Neural cell (in vitro differentiated cells): Measurements from ENCODE around the gene IP6K3. TPM values are rescaled to one million over a fixed set of nuclear protein-coding genes. Genes with fewer than 3 reads are reported as not detected.

Source experiments
- H2AFZ ChIP-seq: fragments of 200-600, 300-800 bp; sonication (generic), shearing (Covaris generic); 2 replicates; pipeline ENCODE4 v1.6.0; 2014; ENCODE audit warnings: low read depth, mild to moderate bottlenecking, antibody characterized with exemption, low read length, moderate library complexity
- H3F3A ChIP-seq: fragments of 200-600 bp; shearing (Covaris generic); 2 replicates; pipeline ENCODE4 v1.6.1; 2016; ENCODE audit warnings: mild to moderate bottlenecking, moderate library complexity, mixed read lengths, antibody characterized with exemption, low read length; ENCODE audit not compliant: insufficient read depth, poor library complexity, severe bottlenecking
- H3K27ac ChIP-seq: fragments of 200-600, 300-800 bp; sonication (generic), shearing (Covaris generic); 2 replicates; pipeline ENCODE4 v1.5.1; 2014; ENCODE audit warnings: mild to moderate bottlenecking, low read length, moderate library complexity
- H3K27me3 ChIP-seq: fragments of 300-800, 200-600 bp; sonication (generic), shearing (Covaris generic); 2 replicates; pipeline ENCODE4 v1.6.0; 2014; ENCODE audit warnings: mild to moderate bottlenecking, low read depth, low read length, moderate library complexity; ENCODE audit not compliant: insufficient read depth
- H3K36me3 ChIP-seq: fragments of 300-800, 200-600 bp; sonication (generic), shearing (Covaris generic); 2 replicates; pipeline ENCODE4 v1.5.1; 2014; ENCODE audit warnings: mild to moderate bottlenecking, antibody characterized with exemption, low read length, moderate library complexity; ENCODE audit not compliant: insufficient read depth
- H3K4me2 ChIP-seq: fragments of 300-800, 200-600 bp; sonication (generic), shearing (Covaris generic); 2 replicates; pipeline ENCODE4 v1.6.0; 2014; ENCODE audit warnings: mild to moderate bottlenecking, low read length
- H3K4me3 ChIP-seq: fragments of 300-800, 200-600 bp; sonication (generic), shearing (Covaris generic); 2 replicates; pipeline ENCODE4 v1.5.1; 2014; ENCODE audit warnings: mild to moderate bottlenecking, low read length, moderate library complexity
- H3K79me2 ChIP-seq: fragments of 200-600 bp; shearing (Covaris generic); replicated peaks from 2 replicates; pipeline ENCODE4 v1.6.0; 2014; ENCODE audit warnings: mild to moderate bottlenecking, low read length, moderate library complexity; ENCODE audit not compliant: insufficient read depth
- H3K9ac ChIP-seq: fragments of 300-800, 200-600 bp; sonication (generic), shearing (Covaris generic); 2 replicates; pipeline ENCODE4 v1.6.1; 2016; ENCODE audit warnings: mild to moderate bottlenecking, low read length, mixed read lengths
- H3K9me2 ChIP-seq: fragments of 200-600 bp; shearing (Covaris generic); 2 replicates; pipeline ENCODE4 v1.6.1; 2016; ENCODE audit warnings: mild to moderate bottlenecking, low read length, mixed read lengths; ENCODE audit not compliant: insufficient read depth
- H3K9me3 ChIP-seq: fragments of 200-600, 300-800 bp; sonication (generic), shearing (Covaris generic); 2 replicates; pipeline ENCODE4 v1.6.1; 2016; ENCODE audit warnings: mild to moderate bottlenecking, mixed run types, low read length, moderate library complexity, mixed read lengths
- H4K20me1 ChIP-seq: fragments of 200-600 bp; shearing (Covaris generic); 2 replicates; pipeline ENCODE4 v1.6.1; 2016; ENCODE audit warnings: mild to moderate bottlenecking, mixed run types; ENCODE audit not compliant: insufficient read depth
- CTCF ChIP-seq: fragments of 450-650 bp; IDR thresholded peaks from 2 replicates; pipeline ENCODE4 v1.5.1; 2014; ENCODE audit warnings: antibody characterized with exemption, mild to moderate bottlenecking, moderate library complexity; ENCODE audit not compliant: poor library complexity, severe bottlenecking
- EP300 ChIP-seq: fragments of 450-650 bp; conservative IDR thresholded peaks from 2 replicates; pipeline ENCODE4 v1.6.1; 2014; ENCODE audit warnings: antibody characterized with exemption, mild to moderate bottlenecking, moderate library complexity; ENCODE audit not compliant: poor library complexity, severe bottlenecking
- EZH2 ChIP-seq: fragments of 200-600, 300-800 bp; shearing (Covaris generic), sonication (generic); IDR thresholded peaks from 2 replicates; pipeline ENCODE4 v1.6.1; 2014; ENCODE audit warnings: antibody characterized with exemption, low read length, borderline replicate concordance, mild to moderate bottlenecking; ENCODE audit not compliant: insufficient read depth, poor library complexity, severe bottlenecking
- MXI1 ChIP-seq: fragments of 450-650 bp; conservative IDR thresholded peaks from 2 replicates; pipeline ENCODE4 v1.6.1; 2014; ENCODE audit warnings: antibody characterized with exemption, mild to moderate bottlenecking; ENCODE audit not compliant: poor library complexity, severe bottlenecking
- POLR2AphosphoS5 ChIP-seq: IDR thresholded peaks from 2 replicates; pipeline ENCODE4 v1.6.1; 2012
- RAD21 ChIP-seq: fragments of 450-650 bp; conservative IDR thresholded peaks from 2 replicates; pipeline ENCODE4 v1.6.1; 2014; ENCODE audit warnings: antibody characterized with exemption, mild to moderate bottlenecking, moderate library complexity
- REST ChIP-seq: IDR thresholded peaks from 2 replicates; pipeline ENCODE4 v1.6.1; 2012; ENCODE audit warnings: borderline replicate concordance
- SMC3 ChIP-seq: fragments of 450-650 bp; conservative IDR thresholded peaks from 2 replicates; pipeline ENCODE4 v1.6.1; 2014; ENCODE audit warnings: antibody characterized with exemption, mild to moderate bottlenecking, moderate library complexity; ENCODE audit not compliant: poor library complexity
- TAF1 ChIP-seq: IDR thresholded peaks from 2 replicates; pipeline ENCODE4 v1.6.1; 2012; ENCODE audit warnings: low read depth
- polyA plus RNA-seq: library from polyadenylated mRNA; depleted of rRNA; stranded (reverse); fragments of >200 nt; gene quantifications from 2 replicates; pipeline ENCODE4 v1.2.3, GENCODE V29; 2014

Gene IP6K3
- polyA plus RNA-seq, 1 donor from 2014 or later = not detected

GRCh38 chr6:33705268-33705885 lies 41.3 kb downstream of the IP6K3 start:
- H3F3A ChIP-seq = no peaks in the 10 kb centered on the region
- H3K27me3 ChIP-seq = no peaks in the 10 kb centered on the region
- peaks cover 6% of the 10 kb centered on the region for H3K79me2 ChIP-seq
- no peak overlapping the region for H3K4me3 ChIP-seq
- H3K27ac ChIP-seq = no peak overlapping the region
- TF ChIP-seq EZH2 (no peak), CTCF (no peak), POLR2AphosphoS5 (no peak), RAD21 (no peak), SMC3 (no peak), MXI1 (no peak)
- H4K20me1 ChIP-seq = no peaks in the 10 kb centered on the region
- H3K9ac ChIP-seq = no peak overlapping the region
- no peak overlapping the region for H2AFZ ChIP-seq
- no peaks in the 10 kb centered on the region for H3K36me3 ChIP-seq
- no peaks in the 10 kb centered on the region for H3K9me3 ChIP-seq
- no peak overlapping the region for H3K4me2 ChIP-seq
- no peaks in the 10 kb centered on the region for H3K9me2 ChIP-seq

- Histone ChIP-seq H3K9me2 (no peaks in the 10 kb centered on the region), H3F3A (no peaks in the 10 kb centered on the region), H3K4me2 (no peak overlapping the region), H2AFZ (no peak overlapping the region), H3K79me2 (no peaks in the 10 kb centered on the region), H4K20me1 (no peaks in the 10 kb centered on the region), H3K4me3 (no peak overlapping the region), H3K9me3 (no peaks in the 10 kb centered on the region), H3K27me3 (no peaks in the 10 kb centered on the region), H3K9ac (no peak overlapping the region), H3K27ac (no peak overlapping the region), H3K36me3 (no peaks in the 10 kb centered on the region)
- no peak for TF ChIP-seq REST
- no peak for TF ChIP-seq EZH2
- no peak for TF ChIP-seq EP300
- no peak for TF ChIP-seq RAD21
- no peak for TF ChIP-seq POLR2AphosphoS5
- no peak for TF ChIP-seq MXI1
- TF ChIP-seq CTCF = no peak
- no peak for TF ChIP-seq TAF1
- TF ChIP-seq SMC3 = no peak
These were observed 42.3 kb downstream of the IP6K3 start for GRCh38 chr6:33704215-33705066.
